Cerebellar nuclear complex (tissue), 1 donor: ENCODE measurements around the gene FAM120A.
A peak's percentile ranks its signal among the peaks of the same experiment; 100 is the strongest.
"Not testable (repeated sequence)": the region's sequence is repeated elsewhere in the genome, so short reads cannot be mapped to it uniquely, and the experiment has no call there.

Experiments used
- DNase-seq, 2 experiments: peaks; one replicate each; lab custom pipeline; 2025; lab: John Stamatoyannopoulos, UW

FAM120A gene

DNA sequence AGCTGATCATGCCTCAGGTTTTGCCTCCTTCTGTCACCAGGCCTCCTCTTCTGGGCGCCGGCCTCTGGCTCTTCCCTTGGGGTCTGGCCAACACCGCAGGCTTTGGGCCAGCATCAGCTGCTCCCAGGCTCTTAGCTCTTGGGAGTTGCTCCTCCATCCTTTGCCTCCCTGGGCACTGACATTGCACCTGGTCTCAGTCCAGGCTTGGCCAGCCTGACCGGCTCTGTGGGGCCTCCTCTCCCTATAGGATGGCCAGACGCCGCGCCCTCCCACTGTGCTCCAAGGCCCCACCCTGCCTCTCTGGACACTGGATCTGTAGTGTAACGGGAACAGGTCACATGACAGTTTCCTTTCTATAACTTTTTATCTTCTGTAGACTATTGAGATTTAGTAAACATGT lies 59.7 kb downstream of the FAM120A start:
- not testable (repeated sequence) for DNase-seq

- DNase-seq: not testable (repeated sequence)
Observed at GRCh38 chr9:93512170-93512812, 60.8 kb downstream of the FAM120A start.

GRCh38 chr9:93513606-93514005 lies 62.1 kb downstream of the FAM120A start:
- DNase-seq: no peak

DNA sequence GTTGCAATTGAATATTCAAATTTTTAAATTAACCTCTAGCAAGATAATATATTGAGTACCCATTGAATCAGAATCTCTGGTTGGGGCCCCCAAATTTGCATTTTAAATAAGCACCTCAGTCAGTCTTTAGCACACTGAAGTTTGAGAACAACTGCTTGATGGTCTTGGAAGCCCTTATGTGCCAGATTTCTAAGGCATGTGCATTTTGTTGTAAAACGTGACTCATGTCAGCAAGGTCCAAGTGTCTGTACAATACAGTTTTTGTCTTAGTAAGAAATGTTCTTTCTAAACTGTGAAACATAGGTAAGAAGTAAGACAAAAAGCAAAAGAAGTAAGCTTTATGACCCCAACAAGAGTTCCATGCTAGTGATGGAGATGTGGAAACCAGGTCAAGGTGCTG lies 65.8 kb downstream of the FAM120A start:
- DNase-seq: no peak

DNA sequence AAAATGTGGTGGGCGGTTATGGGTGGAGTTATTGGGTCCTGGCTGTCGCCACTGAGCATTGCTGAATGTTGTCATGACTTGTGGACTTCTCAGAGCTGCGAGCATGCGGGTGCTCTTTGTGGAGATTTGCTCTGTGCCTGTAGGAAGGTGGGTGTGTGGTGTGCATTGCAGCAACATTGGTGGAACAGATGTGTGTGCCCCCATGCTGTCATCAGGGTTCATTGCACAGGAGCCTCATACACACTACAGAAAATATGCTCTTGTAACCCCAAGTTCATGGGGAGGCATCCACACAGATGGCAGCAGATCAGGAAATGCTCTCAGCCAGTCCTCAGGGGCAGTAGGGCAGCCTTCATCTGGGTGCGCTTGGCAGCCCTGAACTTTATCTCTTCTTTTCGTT lies 69.0 kb downstream of the FAM120A start:
- no peak for DNase-seq

DNA sequence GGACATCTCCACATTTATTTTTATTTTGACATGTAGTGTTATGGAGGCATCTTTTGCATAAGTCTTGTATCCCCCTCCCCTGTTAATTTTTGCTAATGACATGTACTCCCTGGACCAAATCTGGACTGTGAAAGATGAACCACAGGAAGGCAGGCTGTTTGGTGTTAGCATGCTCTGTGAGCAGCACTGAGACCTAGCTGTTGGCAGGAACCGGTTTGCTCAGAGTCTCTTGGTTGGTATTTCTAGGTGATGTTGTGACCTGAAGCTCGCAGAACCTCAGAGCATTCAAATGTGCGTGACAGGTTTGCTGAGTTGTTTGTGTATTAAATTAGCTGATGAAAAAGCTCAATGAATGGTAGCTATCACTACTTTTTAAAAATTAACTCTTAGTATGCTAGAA lies 71.3 kb downstream of the FAM120A start:
- DNase-seq: no peak

GRCh38 chr9:93523518-93524144 lies 72.1 kb downstream of the FAM120A start:
- no peak for DNase-seq

- no peak for DNase-seq
Observed at GRCh38 chr9:93525476-93525875, 74.0 kb downstream of the FAM120A start.

GRCh38 chr9:93531374-93531773 lies 79.9 kb downstream of the FAM120A start:
- peak in 1 of 2 experiments; percentile 37 for DNase-seq

DNA sequence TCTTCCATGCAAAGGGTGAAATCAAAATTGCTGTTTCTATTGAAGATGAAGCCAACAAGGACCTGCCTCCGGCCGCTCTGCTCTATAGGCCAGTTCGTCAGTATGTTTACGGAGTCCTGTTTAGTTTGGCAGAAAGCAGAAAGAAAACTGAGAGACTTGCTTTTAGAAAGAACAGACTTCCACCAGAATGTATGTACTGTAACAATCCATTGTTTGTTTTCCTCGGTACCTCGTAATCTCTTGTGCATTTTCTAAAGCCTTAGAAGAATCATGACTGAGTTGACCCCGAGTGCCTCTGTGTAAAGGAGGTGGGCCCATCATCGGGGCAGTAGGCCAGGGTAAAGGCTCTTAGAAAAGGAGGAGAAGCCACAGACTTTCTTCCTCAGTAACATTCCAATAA lies 80.7 kb downstream of the FAM120A start:
- no peak for DNase-seq

DNA sequence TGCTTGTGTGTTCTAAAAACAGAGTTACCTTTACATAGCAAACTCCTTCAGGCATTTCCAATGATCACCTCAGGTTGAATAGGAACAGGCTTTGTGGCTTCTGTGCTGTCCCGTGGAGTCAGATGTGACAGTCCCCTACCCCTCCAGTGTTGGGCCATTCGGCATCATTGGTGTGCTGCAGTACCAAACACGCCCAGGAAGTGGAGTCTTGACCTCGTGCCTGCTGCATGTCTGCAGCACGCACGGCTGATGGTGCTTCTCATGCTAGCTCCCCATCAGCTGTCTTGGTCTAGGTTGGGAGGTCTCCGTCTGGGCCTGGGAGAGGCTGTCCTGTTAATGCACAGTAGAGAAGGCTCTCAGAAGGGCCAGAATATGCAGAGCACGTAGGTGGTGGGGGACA lies 82.4 kb downstream of the FAM120A start:
- no peak for DNase-seq

- DNase-seq: peak in 1 of 2 experiments; percentile 48
Observed at GRCh38 chr9:93536167-93536566, 84.7 kb downstream of the FAM120A start.

- no peak for DNase-seq
Observed at GRCh38 chr9:93536874-93537273, 85.4 kb downstream of the FAM120A start.

DNA sequence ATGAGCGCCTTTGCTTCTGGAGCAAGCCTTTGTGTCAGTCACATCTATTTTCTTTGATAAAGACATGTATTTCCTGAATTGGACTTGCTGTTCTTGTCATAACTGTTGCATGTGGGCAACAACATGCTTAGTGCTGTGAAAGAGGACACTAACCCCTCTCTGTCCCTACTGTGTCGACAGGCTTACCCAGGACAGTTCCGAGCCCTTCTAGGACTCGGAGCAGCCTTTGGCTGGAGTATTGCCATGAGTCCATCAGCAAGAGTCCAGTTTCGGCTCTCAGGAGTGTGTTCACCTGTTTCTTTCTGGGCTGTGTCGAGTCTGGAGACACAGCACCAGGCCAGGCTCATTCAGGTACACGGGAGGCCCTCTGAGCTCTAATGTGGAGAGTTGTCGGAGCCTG lies 88.8 kb downstream of the FAM120A start:
- DNase-seq: no peak

GRCh38 chr9:93541005-93541404 lies 89.5 kb downstream of the FAM120A start:
- DNase-seq: no peak

- DNase-seq: no peak
Observed at GRCh38 chr9:93541581-93542349, 90.3 kb downstream of the FAM120A start.

- no peak for DNase-seq
Observed at GRCh38 chr9:93543117-93543516, 91.6 kb downstream of the FAM120A start.

DNA sequence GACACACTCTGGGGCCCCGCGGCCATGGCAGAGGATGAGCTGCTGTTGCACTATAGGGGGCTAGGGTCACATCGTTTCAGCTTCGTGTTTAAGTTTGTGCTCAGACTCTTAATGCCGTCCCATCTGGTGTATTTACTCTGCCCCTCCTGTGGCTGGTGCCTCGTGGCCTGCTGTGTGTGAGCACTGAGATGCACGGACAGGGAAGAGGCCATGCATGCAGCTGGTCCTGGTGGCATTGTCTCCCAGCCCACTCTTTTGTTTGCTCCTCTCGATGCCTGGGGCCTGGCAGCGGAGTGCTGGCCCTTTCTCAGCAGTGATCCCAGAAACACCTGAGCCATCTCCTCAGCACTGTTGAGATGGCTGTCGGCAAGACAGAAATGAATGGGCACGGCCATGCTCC lies 94.9 kb downstream of the FAM120A start:
- DNase-seq: no peak

- DNase-seq: no peak
Observed at GRCh38 chr9:93549611-93550010, 98.1 kb downstream of the FAM120A start.

- DNase-seq: no peak
Observed at GRCh38 chr9:93552923-93553322, 101.4 kb downstream of the FAM120A start.

- no peak for DNase-seq
Observed at GRCh38 chr9:93555370-93555769, 103.9 kb downstream of the FAM120A start.

DNA sequence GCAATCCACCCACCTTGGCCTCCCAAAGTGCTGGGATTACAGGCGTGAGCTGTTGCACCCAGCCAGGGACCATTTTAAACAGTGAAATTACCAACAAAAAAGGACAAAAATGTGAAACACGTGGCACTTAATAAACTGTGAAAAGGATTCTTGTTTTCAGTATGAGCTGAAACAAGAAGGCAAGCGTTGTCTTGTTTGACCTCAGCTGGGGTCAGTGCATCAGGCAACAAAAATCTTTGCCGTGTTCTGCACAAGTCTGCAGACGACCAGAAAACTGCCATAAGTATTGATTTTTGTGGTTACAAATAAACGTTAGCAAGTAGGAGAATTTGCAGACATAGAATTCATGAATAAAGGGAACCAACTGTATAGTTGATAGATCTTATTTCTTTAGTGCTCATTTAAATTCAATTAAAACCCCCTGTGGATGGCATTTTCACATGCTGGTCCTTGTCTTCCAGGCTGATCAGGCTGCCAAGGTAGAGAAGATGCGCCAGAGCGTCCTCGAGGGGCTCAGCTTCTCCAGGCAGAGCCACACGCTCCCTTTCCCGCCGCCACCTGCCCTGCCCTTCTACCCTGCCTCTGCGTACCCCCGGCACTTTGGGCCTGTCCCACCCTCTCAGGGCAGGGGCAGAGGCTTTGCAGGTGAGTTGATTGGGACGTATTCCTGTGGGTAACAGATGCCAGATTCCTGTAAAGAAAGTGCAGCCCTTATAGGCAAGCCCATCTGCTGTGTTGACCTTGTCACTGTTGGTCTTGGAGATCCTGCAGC lies 106.1 kb downstream of the FAM120A start:
- DNase-seq: no peak
